Caco-2 (cell line): ENCODE measurements around the gene FGF1. TPM values are rescaled to one million over a fixed set of nuclear protein-coding genes. Genes with fewer than 3 reads are reported as not detected.

Experiments used
- BruUV-seq: library from RNA; stranded (reverse); fragments of 400-500 nt; replicated peaks from 2 replicates; lab custom pipeline; 2021; lab: Mats Ljungman, UMichigan
- CTCF ChIA-PET: fragments of 300-600 bp; sonication (Branson Sonifier 250); formaldehyde crosslinking; loops from one replicate; lab custom pipeline; 2022; ENCODE audit warnings: antibody characterized with exemption; lab: Charles Lee
- POLR2A ChIA-PET: fragments of 300-600 bp; sonication (Branson Sonifier 250); formaldehyde crosslinking; loops from one replicate; lab custom pipeline; 2022; ENCODE audit warnings: antibody characterized with exemption; lab: Charles Lee
- DNase-seq, 2 experiments: peaks; one replicate each; pipeline versions ENCODE4 v3.0.0 to v3.0.0-alpha.2; 2020 to 2022
- H3K27me3 ChIP-seq: replicated peaks from 2 replicates; pipeline ENCODE4 v1.6.0; 2011; ENCODE audit warnings: low read length; ENCODE audit not compliant: control insufficient read depth, insufficient read depth
- H3K36me3 ChIP-seq: 2 replicates; pipeline ENCODE4 v1.5.1; 2011; ENCODE audit warnings: low read length; ENCODE audit not compliant: control insufficient read depth, insufficient read depth
- H3K4me1 ChIP-seq: fragments of 250-450 bp; sonication (Bioruptor Pico); 2 replicates; pipeline ENCODE4 v1.5.1; 2020; ENCODE audit warnings: mild to moderate bottlenecking
- H3K4me3 ChIP-seq: 2 replicates; pipeline ENCODE4 v1.5.1; 2011; ENCODE audit warnings: low read depth, mild to moderate bottlenecking, control low read depth, low read length
- H3K9me3 ChIP-seq: fragments of 250-450 bp; sonication (Bioruptor Pico); 2 replicates; pipeline ENCODE4 v1.5.1; 2020; ENCODE audit warnings: mild to moderate bottlenecking, moderate library complexity
- H3K27ac Mint-ChIP-seq: one replicate; pipeline ENCODE4 v1.8.0; 2022; ENCODE audit warnings: mixed read lengths; ENCODE audit not compliant: unreplicated experiment
- H3K27me3 Mint-ChIP-seq: one replicate; pipeline ENCODE4 v1.8.0; 2022; ENCODE audit warnings: mixed read lengths; ENCODE audit not compliant: insufficient read depth, unreplicated experiment
- H3K36me3 Mint-ChIP-seq: one replicate; pipeline ENCODE4 v1.8.0; 2022; ENCODE audit warnings: mild to moderate bottlenecking, mixed read lengths; ENCODE audit not compliant: insufficient read depth, unreplicated experiment
- H3K4me1 Mint-ChIP-seq: one replicate; pipeline ENCODE4 v1.8.0; 2022; ENCODE audit warnings: low read depth, mixed read lengths; ENCODE audit not compliant: unreplicated experiment
- H3K4me3 Mint-ChIP-seq: one replicate; pipeline ENCODE4 v1.8.0; 2022; ENCODE audit warnings: mild to moderate bottlenecking, moderate library complexity, mixed read lengths; ENCODE audit not compliant: unreplicated experiment
- H3K9me3 Mint-ChIP-seq: one replicate; pipeline ENCODE4 v1.8.0; 2022; ENCODE audit warnings: mixed read lengths; ENCODE audit not compliant: unreplicated experiment
- CTCF ChIP-seq, 2 experiments: fragments of 200-600 bp in 1 of 2; IDR thresholded peaks; 1 replicate in 1 of 2; 2 replicates in 1 of 2; pipeline versions ENCODE4 v1.5.1 to v1.8.0; 2011 to 2022; ENCODE audit warnings: antibody characterized with exemption in 1 of 2, control low read depth in 1 of 2, inconsistent platforms in 1 of 2, low read depth in 1 of 2, low read length in 1 of 2, mild to moderate bottlenecking in 1 of 2, moderate library complexity in 1 of 2; ENCODE audit not compliant: insufficient read depth in 1 of 2, severe bottlenecking in 1 of 2, unreplicated experiment in 1 of 2
- intact Hi-C: fragments of 100-400 bp; cut with micrococcal nuclease; formaldehyde crosslinking; loops from one replicate; pipeline ENCODE4 v1.10.0; 2022; ENCODE audit not compliant: unreplicated experiment
- total RNA-seq: library from RNA; stranded (reverse); gene quantifications from 2 replicates; pipeline ENCODE4 v1.2.3, GENCODE V29; 2022

FGF1 gene
- total RNA-seq, 1 experiment from 2014 or later = not detected

DNA sequence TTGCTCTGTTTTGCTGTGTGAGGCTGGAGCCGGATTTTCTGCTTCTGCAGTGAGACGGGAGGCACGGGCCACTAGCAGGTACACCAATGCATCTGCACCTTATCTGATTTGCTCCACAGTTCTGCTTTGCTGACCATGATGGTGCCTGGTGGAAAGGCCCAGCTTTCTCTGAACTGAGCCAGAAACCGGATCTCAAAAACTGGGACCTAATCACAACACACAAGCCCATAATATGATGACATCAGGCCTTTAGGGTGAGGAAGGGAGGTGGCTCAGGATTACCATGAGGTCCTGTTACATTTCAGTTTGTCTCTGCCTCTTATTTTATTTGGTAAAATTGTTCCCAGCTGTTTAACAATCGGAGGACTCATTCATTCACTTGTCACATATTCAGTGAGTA, 49.8 kb downstream of the FGF1 start:
- ChIA-PET POLR2A (no interaction called here), CTCF (no interaction called here)
- Mint-ChIP-seq H3K9me3 (no peaks in the 10 kb centered on the region), H3K27me3 (peaks cover 12% of the 10 kb centered on the region), H3K4me3 (no peak overlapping the region), H3K27ac (no peak overlapping the region), H3K4me1 (no peaks in the 10 kb centered on the region), H3K36me3 (no peaks in the 10 kb centered on the region)
- H3K4me3 ChIP-seq = no peak overlapping the region
- intact Hi-C loops = no loop called here
- no peak for TF ChIP-seq CTCF (IDR thresholded peaks at IDR 0.05; ENCODE audit: insufficient read depth in 1 of 2, low read depth in 1 of 2, low read length in 1 of 2, severe bottlenecking in 1 of 2, unreplicated experiment in 1 of 2)
- no peaks in the 10 kb centered on the region for H3K36me3 ChIP-seq
- no peaks in the 10 kb centered on the region for H3K4me1 ChIP-seq
- no peaks in the 10 kb centered on the region for H3K9me3 ChIP-seq
- no peak for DNase-seq
- BruUV-seq = no TSS peak
- no peaks in the 10 kb centered on the region for H3K27me3 ChIP-seq

DNA sequence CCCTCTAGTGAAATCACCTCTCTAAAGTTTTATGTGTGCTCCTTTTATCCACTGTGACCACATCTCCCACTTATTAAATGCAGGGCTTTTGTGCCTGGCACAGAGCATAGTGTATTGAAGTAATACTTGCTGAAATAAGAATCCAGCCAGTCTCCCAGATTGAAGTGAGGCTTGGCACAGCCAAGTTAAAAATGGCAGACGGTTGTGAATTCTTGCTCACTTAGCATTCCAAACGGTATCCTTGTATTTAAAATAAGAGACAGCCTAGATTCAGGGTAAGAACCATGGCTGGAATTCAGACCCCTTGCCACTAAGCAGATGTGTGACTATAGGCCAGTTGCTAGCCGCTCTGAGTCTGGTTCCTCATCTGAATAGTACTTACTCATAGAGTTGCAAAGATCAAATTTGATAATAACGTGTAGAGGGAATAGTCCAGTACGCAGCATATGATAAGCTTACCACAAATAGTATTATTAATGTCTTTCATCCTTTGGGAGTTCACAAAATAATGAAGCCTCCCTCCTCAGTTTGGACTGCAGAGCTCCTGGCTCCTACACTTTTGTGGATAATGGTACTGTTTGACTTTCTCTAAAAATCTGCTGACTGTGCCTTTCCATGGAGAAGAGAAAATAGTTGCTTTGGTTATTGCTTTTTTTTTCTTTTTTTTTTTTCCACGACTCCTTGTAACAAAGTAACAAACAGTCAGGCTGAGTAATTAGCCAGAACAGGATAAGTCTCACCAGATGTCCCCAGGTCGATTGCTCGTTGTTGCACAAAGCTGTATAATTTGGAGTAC, 51.5 kb downstream of the FGF1 start:
- H3K4me3 Mint-ChIP-seq = no peak overlapping the region
- POLR2A ChIA-PET = no interaction called here
- BruUV-seq = no TSS peak

DNA sequence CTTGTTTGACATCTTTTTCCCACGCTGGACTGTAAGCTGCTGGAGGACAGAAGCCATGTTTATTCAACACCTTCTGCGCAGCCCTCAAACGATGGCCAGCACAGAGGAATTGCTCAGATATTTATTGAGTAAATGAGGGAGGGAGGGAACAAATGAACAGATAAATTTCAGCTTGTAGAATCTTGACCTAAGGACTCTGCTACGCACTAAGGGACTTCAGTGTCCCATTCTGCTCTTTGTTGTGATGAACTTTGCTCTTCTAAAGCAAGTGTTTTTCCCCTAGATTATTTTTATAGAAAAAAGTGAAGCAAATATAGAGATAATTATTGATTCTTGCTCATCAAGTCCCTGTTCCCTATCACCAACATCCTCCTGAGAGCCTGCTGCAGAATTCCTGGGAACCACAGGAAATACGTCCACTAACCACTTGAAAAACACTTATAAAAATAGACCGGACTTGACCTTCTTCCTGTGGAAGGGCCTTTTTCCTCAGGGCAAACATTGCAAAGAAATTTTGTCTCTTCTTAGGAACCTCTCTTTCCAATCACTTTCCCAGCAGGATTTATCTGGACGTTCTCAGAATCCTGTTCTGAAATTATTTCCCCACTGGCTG, 54.9 kb downstream of the FGF1 start:
- peaks cover 3% of the 10 kb centered on the region for H3K27me3 Mint-ChIP-seq
- H3K4me1 ChIP-seq = no peaks in the 10 kb centered on the region
- no peak for DNase-seq
- ChIA-PET CTCF (no interaction called here), POLR2A (no interaction called here)
- no peaks in the 10 kb centered on the region for H3K27me3 ChIP-seq
- H3K27ac Mint-ChIP-seq = no peak overlapping the region
- H3K4me3 ChIP-seq = no peak overlapping the region
- H3K4me1 Mint-ChIP-seq = no peaks in the 10 kb centered on the region
- H3K9me3 Mint-ChIP-seq = no peaks in the 10 kb centered on the region
- H3K4me3 Mint-ChIP-seq = no peak overlapping the region
- BruUV-seq = no TSS peak
- intact Hi-C loops = no loop called here
- H3K36me3 ChIP-seq = no peaks in the 10 kb centered on the region
- no peaks in the 10 kb centered on the region for H3K36me3 Mint-ChIP-seq
- H3K9me3 ChIP-seq = no peaks in the 10 kb centered on the region
- no peak for TF ChIP-seq CTCF (IDR thresholded peaks at IDR 0.05; ENCODE audit: insufficient read depth in 1 of 2, low read depth in 1 of 2, low read length in 1 of 2, severe bottlenecking in 1 of 2, unreplicated experiment in 1 of 2)

More for the DNA sequence above, 51.5 kb downstream of the FGF1 start:
- H3K4me1 Mint-ChIP-seq = no peaks in the 10 kb centered on the region
- H3K27ac Mint-ChIP-seq = no peak overlapping the region
- no peak for DNase-seq
- TF ChIP-seq CTCF (IDR thresholded peaks at IDR 0.05; ENCODE audit: insufficient read depth in 1 of 2, low read depth in 1 of 2, low read length in 1 of 2, severe bottlenecking in 1 of 2, unreplicated experiment in 1 of 2) = no peak
- no peak overlapping the region for H3K4me3 ChIP-seq
- H3K4me1 ChIP-seq = no peaks in the 10 kb centered on the region
- H3K9me3 ChIP-seq = no peaks in the 10 kb centered on the region
- H3K9me3 Mint-ChIP-seq = no peaks in the 10 kb centered on the region
- intact Hi-C loops = no loop called here
- H3K36me3 ChIP-seq = no peaks in the 10 kb centered on the region
- H3K36me3 Mint-ChIP-seq = no peaks in the 10 kb centered on the region
- H3K27me3 Mint-ChIP-seq = peaks cover 10% of the 10 kb centered on the region
- CTCF ChIA-PET = interaction anchor here (0.7 kb wide), 1 partner anchor 65 kb away, joined by 3 read pairs; no protein-coding TSS in a partner anchor
- H3K27me3 ChIP-seq = no peaks in the 10 kb centered on the region
